Measurements from ENCODE around the gene SLC23A3.
A peak's percentile ranks its signal among the peaks of the same experiment; 100 is the strongest.

SLC23A3 gene, protein sequence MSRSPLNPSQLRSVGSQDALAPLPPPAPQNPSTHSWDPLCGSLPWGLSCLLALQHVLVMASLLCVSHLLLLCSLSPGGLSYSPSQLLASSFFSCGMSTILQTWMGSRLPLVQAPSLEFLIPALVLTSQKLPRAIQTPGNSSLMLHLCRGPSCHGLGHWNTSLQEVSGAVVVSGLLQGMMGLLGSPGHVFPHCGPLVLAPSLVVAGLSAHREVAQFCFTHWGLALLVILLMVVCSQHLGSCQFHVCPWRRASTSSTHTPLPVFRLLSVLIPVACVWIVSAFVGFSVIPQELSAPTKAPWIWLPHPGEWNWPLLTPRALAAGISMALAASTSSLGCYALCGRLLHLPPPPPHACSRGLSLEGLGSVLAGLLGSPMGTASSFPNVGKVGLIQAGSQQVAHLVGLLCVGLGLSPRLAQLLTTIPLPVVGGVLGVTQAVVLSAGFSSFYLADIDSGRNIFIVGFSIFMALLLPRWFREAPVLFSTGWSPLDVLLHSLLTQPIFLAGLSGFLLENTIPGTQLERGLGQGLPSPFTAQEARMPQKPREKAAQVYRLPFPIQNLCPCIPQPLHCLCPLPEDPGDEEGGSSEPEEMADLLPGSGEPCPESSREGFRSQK

DNA sequence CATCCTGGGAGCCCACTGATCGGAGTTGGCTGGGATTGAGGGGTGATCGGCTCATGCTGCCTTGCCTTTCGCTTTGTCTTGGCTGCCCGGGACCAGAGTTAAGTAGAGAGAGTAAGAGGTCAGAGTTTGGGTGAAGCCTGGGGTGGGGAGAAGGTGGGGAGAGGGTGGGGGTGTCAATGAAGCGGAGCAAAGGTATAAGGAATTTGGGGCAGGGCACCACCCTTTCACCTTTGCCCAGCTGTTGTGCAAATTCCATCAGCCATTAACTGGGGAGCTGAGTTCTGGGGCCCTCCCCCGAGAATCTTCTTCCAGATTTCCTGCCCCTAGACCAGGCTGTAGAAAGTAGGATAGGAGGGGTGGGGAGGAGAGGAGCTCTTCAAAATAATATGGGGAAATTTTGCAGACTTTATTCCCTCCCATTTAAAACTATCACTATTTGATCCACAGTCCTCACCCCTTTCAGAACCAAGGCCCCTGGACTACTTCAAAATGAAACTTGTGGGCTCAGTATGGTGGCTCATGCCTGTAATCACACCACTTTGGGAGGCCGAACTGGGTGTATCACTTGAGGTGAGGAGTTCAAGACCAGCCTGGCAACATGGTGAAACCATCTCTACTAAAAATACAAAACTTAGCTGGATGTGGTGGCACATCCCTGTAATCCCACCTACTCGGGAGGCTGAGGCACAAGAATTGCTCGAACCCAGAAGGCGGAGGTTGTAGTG is at the start of gene SLC23A3:
TSS of gene SLC23A3 (minus strand) at position 100 of the 725 bp plus-strand sequence. CDS start at position 55, 45 bp downstream.
- no peak for DNase-seq (ENCODE audit: low spot score)

DNA sequence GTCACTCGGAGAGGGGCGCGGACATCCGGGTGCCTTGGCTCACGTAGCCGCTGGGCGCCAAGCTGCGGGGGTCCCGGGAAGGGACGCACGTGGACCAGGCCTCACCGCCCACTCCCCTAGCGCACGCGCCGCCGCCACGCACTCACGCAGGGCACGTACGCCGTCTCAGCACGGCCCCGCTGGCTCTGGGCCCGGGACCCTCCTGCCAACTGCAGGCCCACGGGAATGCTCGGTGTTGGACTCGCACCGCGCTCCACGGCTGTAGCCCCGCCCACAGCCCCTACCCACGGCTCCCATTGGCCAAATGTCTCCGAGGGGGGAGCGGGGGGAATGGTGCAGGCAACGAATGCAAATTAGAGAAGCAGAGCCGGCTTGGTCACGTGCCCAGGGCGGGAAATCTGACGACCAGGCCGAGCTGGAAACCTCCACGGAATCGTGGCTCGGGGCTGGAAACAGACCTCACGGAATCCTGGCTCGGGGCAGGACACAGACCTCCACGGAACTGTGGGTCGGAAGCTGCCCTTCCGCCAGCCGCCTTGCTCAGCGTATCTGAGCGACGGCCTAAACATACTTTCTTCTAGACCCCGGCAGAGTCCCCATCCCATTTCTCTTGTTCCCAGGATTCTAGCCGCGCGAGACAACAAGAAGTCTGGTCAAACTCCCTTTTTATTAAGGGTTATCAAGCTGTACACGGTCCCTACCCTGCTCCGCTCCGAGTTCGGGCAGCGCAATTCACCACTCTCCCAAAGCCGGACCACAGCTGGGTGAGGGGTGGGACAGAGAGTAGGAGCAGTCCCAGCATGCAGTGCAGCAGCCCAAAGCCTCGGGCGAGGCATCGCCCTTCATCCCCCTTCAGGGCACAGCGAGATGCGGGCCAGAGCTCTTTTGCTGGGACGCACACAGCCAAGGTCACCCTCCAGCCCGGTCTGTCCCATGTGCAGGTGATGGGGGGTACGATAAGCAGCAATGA is 49.2 kb upstream of the SLC23A3 start, which contains the start of gene ABCB6:
TSS of gene ABCB6 (minus strand) at position 227 of the 970 bp plus-strand sequence. CDS start 285 bp downstream, outside the sequence.
- DNase-seq (ENCODE audit: low spot score) = peak; percentile 95

DNA sequence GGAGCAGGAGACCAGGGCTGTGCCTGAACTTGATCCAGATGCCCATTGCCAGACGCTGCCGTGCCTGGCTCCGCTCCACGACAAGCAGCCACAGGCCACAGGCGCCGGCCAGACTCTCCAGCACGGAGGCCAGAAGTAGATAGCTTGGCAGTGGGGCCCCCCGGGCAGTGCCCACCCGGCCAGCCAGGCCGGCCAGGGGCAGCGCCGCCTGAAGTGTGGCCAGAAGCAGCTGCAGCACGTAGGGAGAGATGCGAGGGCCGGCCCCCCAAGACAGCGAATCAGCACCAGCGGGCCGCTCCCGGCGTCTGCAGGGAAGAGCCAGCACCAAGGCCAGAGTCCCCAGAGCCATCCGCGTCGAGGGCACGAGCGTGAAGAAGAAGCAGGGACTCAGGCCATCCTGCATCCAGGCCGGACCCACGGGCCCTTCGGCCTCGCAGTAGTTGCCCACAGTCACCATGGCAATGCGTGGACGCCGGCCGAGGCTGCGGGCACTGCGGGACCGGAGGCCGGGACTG is 48.4 kb upstream of the SLC23A3 start:
- peak; percentile 83 for DNase-seq (ENCODE audit: low spot score)

DNA sequence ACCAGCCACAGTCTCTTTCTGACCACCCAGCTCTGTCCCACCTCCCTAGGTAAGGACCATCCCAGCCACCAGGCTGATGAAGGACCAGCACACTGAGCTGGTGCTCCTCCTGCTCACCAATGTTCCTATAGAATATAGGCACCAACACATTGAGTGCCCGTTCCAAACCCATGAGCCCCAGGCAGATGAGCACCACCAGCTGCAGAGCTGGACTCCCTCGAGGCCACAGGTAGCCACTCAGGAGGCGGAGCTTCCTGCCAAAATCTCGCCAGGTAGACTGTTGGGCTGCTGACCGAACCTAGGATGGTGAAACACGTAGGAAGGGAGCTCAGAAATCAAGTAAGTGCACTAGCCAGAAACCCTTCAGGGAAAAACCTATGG is 46.7 kb upstream of the SLC23A3 start:
- DNase-seq (ENCODE audit: low spot score) = no peak

DNA sequence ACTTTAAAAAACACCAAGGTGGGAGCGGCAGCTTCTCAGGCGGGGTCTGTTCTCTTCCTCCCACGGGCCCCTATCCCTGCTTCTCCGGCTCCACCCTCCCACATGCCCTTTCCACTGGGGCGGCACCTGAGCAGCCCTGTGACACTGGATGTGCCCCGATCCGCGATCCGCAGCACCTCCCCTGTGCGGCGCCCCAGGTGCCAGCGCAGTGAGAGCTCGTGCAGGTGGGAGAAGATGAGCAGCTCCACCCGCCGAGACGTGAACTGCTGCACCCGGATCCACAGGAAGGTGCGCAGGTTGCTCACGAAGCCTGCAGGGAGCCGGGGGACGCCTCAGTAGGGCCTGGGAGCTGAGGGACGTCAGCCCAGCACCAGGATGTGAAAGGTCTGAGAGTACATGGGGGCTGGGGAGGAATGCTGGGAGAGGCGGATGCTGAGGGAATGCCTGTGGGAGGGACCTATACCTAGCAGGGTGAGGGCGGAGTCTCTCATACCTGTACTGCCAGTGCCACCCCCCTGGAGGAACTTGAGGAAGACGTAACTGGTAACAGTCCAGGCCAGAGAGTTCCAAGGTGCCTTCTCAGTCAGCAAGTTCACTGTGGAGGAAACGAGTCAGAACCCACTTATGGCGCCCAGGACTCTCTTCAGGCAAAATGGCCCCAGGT is 46.2 kb upstream of the SLC23A3 start:
- DNase-seq (ENCODE audit: low spot score) = no peak

DNA sequence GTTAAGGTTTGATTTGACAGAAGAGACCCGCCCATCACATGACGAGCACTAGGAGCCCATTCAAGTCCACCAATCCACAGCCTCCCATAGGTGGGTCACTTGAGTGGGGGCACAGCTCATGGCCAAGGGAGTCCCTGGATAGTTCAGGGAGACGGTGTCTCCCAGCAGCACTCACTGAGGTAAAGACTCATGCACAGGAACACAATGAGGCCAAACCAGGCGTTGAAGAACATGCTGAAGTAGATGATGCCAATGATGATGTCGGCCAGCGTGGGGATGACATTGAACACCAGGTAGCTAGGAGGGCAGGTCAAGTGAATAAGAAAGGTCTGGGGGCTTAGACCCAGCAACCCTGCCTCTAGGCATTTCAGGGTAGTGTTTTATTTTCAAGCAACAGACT is 45.0 kb upstream of the SLC23A3 start:
- no peak for DNase-seq (ENCODE audit: low spot score)

DNA sequence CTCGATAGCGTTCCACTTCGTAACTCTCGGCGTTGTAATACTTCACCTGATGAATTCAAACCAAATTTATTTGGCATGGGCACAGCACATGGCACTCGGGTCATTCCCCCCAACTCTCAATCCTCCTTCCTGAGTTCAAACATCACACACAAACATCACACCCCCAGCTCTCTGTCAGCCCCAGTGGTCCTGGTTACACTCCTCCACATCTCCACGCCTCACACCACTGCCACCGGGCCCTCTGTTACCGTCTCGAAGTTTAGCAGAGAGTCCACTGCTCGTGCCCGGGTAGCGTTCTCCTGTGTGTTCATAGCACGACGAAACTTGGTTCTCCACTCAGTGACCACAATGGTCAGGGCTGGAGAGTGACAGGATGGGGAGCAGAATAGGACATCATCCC is 44.3 kb upstream of the SLC23A3 start:
- no peak for DNase-seq (ENCODE audit: low spot score)

DNA sequence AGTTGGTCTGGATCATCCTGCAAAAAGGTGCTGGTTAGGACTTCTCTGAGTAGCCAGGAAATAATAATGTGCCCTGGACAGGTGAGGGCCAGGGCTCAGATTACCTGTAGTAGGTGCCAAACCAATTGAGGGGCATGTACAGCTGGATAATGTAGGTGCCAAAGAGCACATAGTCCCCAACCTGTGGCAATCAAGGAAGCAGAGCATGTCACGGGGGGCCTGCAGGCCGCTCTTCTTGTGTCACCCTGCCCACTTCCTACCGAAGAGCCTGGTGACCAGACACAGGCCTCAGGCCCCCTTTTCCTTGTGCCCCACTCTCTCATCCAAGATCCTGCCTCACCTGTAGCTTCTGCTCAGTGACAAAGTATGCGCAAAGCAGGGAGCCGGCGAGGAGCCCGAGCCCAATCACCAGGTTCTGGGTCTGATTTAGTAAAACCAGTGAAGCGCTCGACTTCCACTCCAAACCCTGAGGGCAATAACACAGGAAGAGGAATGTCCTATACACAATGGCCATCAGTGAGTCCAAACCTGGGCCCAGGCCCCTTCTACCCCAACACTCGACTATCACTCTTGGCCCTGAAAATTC is 43.8 kb upstream of the SLC23A3 start:
- DNase-seq (ENCODE audit: low spot score) = no peak

DNA sequence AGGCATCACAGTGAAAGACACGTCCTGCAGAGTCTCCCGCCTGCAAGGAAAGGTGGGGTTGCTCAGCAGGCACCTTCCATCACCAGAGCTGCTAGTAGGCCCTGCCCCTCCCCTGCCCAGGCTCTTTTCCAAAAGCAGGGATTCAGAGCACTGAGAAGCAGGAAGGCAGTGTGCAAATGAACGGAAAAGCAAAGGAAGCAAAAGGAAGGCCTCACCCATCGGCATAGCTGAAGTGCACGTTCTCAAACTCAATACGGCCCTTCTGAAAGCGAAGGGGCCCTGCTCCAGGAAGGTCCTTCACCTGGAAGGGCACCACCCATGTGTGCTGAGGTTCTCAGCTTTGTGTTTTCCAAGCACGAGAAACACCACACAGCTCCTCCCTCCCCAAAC is 43.2 kb upstream of the SLC23A3 start:
- DNase-seq (ENCODE audit: low spot score) = no peak

DNA sequence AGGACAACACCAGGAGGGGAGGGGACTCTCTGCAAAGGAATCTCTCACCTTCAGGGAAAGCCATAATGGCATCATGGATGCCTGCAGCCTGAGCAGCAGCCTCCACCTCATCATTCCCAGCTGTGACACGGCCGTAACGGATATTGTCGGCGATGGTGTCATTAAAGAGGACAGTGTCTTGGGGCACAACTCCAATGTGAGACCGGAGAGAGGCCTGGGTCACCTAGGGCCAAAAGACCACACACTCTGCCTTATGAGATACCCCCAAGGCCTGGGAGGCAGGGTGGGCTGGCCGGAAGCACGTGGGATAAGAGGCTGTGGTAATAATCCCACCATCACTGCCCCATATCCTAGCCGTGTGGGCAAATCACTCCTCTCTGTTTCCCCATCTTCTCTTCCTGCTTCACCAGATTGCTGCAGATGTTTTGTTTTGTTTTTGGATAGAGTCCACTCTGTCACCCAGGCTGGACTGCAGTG is 41.1 kb upstream of the SLC23A3 start:
- DNase-seq (ENCODE audit: low spot score) = no peak

DNA sequence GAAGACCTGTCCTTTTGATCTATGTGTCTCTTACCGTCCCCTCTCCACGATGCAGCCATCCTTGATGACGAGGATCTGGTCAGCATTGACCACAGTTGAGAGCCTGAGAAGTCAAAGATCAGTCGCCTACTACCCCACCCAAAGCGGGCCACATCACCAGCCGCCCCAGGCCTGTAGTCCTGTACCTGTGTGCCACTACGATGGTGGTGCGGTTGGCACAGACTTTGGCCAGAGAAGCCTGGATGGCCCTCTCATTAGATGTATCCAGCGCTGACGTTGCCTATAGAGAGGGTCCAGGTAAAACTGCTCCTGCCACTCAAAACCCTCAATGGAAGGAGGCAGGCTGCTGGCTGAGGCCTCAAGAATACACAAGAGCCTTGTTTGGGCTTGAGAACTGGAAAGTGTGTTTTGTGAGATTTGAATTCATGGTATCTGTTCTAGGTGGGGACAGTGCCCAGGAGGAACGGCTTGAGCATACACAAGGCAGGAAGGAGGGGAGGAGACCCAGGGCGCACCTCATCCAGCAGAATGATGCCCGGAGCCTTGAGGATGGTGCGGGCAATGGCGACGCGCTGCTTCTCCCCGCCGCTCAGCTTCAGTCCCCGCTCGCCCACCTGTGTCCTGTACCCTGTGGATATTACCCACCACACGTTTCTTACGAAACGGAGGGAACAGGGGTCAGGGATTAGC is 40.5 kb upstream of the SLC23A3 start:
- DNase-seq (ENCODE audit: low spot score) = no peak

DNA sequence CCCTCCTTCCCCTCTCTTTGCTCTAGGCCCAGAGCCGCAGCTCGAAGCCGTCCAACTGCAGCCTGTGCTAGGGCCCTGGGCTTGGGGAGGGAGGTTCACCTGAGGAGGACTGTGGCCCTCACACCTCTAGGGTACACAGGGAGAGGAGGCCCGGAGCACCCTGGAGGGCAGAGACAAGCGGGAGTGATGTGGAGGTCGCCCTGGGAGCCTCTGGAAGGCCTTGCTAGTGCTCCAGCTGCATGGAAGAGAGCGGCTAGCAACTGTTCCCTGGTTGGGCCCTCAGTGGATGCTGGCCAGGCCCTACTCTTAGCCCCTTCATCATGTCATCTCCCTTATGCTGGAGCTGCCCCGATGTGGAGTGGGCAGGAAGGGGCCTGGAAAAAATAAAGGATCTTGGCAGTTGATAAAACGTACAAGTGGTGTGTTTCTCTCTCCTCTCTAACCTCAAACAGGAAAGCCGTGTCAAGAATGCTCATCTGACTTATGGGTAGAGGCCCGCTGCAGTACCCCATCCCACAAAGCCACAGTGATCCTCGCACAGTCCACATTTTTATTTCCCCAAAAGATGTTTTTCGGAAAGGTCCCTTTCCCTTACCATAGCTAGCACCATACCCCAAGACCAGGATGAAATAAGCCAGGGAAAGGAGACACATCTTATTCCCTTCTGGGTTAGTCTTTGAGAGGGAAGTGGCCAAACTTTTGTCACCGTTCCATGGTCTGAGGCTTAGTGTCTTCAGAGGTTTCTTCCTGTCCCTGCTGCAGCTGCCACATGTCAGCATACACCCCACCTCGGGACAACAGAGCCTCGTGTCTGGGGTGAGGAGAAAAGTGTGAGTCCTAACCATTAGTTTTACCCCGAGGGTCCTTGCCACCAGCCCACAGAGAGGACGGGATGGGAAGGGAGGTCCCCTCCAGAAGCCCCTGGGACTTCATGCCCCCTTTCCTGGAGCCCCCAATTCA is 39.7 kb upstream of the SLC23A3 start:
- DNase-seq (ENCODE audit: low spot score) = no peak

DNA sequence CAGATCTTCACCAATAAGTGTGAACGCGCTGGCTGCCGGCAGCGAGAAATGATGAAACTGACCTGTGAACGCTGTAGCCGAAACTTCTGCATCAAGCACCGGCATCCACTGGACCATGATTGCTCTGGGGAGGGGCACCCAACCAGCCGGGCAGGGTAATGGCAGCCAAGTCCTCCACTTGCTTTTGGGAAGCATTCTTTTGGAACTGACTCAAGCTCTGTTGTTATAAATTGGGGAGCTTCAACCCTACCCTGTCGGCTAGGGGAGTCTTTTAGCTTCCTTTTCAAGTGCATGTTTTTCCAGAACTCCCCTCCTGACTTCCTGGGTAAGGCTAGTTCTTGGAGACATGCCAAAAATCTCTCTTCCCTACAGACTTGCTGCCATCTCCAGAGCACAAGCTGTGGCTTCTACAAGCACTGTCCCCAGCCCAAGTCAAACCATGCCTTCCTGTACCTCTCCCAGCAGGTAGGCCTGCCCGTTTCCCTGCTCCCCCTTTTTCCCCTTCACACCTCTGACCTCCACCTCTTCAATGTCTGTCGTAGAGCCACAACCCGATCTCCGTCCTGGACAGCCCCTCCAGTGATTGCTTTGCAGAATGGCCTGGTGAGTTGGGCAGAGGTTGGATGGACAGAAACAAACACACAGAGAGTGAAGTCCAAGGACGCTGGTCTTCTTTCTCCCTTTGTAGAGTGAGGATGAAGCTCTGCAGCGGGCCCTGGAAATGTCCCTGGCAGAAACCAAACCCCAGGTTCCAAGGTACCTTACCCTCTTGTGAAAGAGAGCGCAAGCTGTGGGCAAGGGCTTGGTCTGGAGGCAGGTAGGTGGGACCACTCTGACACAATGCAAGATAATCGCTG is 38.3 kb upstream of the SLC23A3 start:
- peak; percentile 68 for DNase-seq (ENCODE audit: low spot score)

DNA sequence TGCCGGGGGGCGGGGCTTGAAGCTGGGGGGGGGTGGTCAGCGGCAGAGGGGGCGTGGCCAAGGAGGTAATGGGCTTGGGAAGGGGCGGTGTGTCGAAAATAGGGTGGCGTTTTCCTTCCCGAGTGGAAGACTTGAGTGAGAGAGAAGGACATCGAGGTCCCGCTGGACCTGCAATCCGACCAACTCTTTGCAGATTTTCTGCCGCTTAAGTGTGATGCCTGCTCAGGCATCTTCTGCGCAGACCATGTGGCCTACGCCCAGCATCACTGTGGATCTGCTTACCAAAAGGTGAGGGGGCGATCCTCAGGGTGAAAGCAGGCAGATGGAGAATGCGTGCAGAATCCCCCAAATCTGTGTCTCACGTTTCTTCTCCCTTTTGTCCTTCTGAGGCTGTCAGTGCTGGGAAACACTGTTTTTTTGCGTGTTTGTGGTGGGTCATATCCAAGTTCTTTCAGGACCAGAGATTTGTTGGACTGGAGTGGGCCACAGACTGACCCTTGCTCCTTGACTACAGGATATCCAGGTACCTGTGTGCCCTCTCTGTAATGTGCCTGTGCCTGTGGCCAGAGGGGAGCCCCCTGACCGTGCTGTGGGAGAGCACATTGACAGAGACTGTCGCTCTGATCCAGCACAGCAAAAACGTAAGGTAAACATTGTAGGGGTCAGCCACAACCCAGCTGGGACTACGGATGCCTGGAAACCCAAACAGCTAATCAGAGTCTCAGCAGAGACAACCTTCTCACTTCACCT is 37.5 kb upstream of the SLC23A3 start:
- DNase-seq (ENCODE audit: low spot score) = no peak

DNA sequence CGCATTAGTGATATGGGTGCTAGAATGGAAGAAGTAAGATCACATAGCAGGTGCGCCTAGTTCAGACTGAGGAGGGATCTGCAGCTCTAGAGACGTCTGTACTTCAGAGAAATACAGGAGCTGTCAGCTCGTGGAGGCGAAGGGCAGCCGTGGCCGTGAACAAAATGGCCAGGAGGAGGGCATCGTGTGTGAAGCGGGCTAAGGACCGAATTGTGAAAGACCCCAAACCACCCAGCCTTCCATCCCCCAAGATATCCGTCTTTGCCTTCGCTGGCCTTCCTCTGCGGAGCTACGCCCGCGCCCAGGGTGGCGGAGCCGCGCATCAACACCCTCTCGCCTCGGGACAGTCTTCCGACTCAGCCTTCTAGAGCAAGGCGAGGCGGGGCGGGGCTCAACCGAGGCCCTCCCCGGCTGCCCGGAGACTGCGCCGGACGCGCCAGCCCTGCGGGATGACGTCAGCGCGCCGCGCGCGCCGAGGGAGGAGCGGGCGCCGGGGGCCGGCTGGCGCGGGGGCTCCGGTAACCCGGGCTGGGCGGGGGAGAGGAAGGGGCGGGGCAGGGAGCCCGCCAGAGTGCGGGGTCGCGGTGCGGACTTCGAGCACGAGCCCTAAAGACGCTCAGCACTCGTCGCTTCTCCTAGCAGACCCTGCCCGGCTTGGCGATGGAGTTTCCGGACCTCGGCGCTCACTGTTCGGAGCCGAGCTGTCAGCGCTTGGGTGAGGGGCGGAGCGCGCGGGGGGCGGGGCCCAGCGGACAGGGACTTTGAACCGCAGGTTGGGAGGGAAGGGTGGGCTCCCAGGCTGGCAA is 36.7 kb upstream of the SLC23A3 start, which contains the start of gene ZFAND2B:
TSS of gene ZFAND2B (plus strand) at position 455 of the 806 bp plus-strand sequence. CDS start at position 661, 206 bp downstream.
- peak; percentile 98 for DNase-seq (ENCODE audit: low spot score)

DNA sequence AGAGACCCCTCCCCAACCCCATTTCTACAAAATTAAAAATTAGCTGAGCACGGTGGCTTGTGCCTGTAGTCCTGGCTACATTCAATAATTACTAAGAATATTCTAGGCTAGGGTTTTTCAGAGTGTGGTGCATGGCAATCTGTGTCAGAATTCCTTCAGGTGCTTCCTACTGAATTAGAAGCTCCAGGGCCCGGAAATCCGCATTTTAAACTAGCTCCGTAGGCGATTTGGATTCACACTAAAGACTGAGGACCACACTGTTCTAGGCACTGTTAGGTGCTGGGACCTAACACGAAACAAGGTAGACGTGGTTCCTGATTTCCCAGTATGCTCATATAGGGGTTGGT is 36.1 kb upstream of the SLC23A3 start:
- no peak for DNase-seq (ENCODE audit: low spot score)

Measured in AG08396 (cell line).